ENCODE results near the gene HSF2BP. TPM values are rescaled to one million over a fixed set of nuclear protein-coding genes. Genes with fewer than 3 reads are reported as not detected.

HSF2BP gene
- total RNA-seq, 1 donor: 1.8 TPM

GRCh38 chr21:43648171-43648570 is 11.1 kb downstream of the HSF2BP start:
- Histone ChIP-seq H3K4me3 (ENCODE audit: insufficient read depth, low read length) (no peak overlapping the region), H3K9me3 (ENCODE audit: low read depth, low read length) (no peaks in the 10 kb centered on the region), H3K4me1 (ENCODE audit: insufficient read depth, low read length) (peaks cover 26% of the 10 kb centered on the region), H3K79me2 (ENCODE audit: insufficient read depth, low read length) (no peaks in the 10 kb centered on the region), H3K4me2 (ENCODE audit: insufficient read depth, low read length) (no peak overlapping the region), H2AFZ (ENCODE audit: low read length) (no peak overlapping the region), H3K27ac (ENCODE audit: low read depth, low read length) (no peak overlapping the region), H4K20me1 (ENCODE audit: insufficient read depth, low read length) (no peaks in the 10 kb centered on the region), H3K27me3 (ENCODE audit: insufficient read depth, low read length) (no peaks in the 10 kb centered on the region), H3K36me3 (ENCODE audit: insufficient read depth, low read length) (no peaks in the 10 kb centered on the region)
- no peak for TF ChIP-seq CTCF (IDR thresholded peaks at IDR 0.05; ENCODE audit: extremely low read depth, low read depth, low read length)
- no peak for DNase-seq (ENCODE audit: insufficient read length, low spot score, missing footprints)

GRCh38 chr21:43646550-43647260 is 12.6 kb downstream of the HSF2BP start:
- no peaks in the 10 kb centered on the region for H4K20me1 ChIP-seq (ENCODE audit: insufficient read depth, low read length)
- peak; percentile 92 for DNase-seq (ENCODE audit: insufficient read length, low spot score, missing footprints)
- no peaks in the 10 kb centered on the region for H3K79me2 ChIP-seq (ENCODE audit: insufficient read depth, low read length)
- peaks cover 26% of the 10 kb centered on the region for H3K4me1 ChIP-seq (ENCODE audit: insufficient read depth, low read length)
- no peak overlapping the region for H3K4me3 ChIP-seq (ENCODE audit: insufficient read depth, low read length)
- no peaks in the 10 kb centered on the region for H3K36me3 ChIP-seq (ENCODE audit: insufficient read depth, low read length)
- H2AFZ ChIP-seq (ENCODE audit: low read length): no peak overlapping the region
- peak overlapping the region; percentile 19 for H3K27ac ChIP-seq (ENCODE audit: low read depth, low read length)
- TF ChIP-seq CTCF (IDR thresholded peaks at IDR 0.05; ENCODE audit: extremely low read depth, low read depth, low read length): peak; percentile 100
- peak overlapping the region; percentile 77 for H3K4me2 ChIP-seq (ENCODE audit: insufficient read depth, low read length)
- H3K9me3 ChIP-seq (ENCODE audit: low read depth, low read length): no peaks in the 10 kb centered on the region
- no peaks in the 10 kb centered on the region for H3K27me3 ChIP-seq (ENCODE audit: insufficient read depth, low read length)

GRCh38 chr21:43645976-43646375 is 13.3 kb downstream of the HSF2BP start:
- no peaks in the 10 kb centered on the region for H3K79me2 ChIP-seq (ENCODE audit: insufficient read depth, low read length)
- no peak for DNase-seq (ENCODE audit: insufficient read length, low spot score, missing footprints)
- no peak for TF ChIP-seq CTCF (IDR thresholded peaks at IDR 0.05; ENCODE audit: extremely low read depth, low read depth, low read length)
- no peaks in the 10 kb centered on the region for H3K9me3 ChIP-seq (ENCODE audit: low read depth, low read length)
- H3K4me2 ChIP-seq (ENCODE audit: insufficient read depth, low read length): peak overlapping the region; percentile 77
- H3K36me3 ChIP-seq (ENCODE audit: insufficient read depth, low read length): no peaks in the 10 kb centered on the region
- peak overlapping the region; percentile 78 for H3K27ac ChIP-seq (ENCODE audit: low read depth, low read length)
- H3K4me3 ChIP-seq (ENCODE audit: insufficient read depth, low read length): peak overlapping the region; percentile 57
- H3K4me1 ChIP-seq (ENCODE audit: insufficient read depth, low read length): peaks cover 26% of the 10 kb centered on the region
- no peaks in the 10 kb centered on the region for H3K27me3 ChIP-seq (ENCODE audit: insufficient read depth, low read length)
- peak overlapping the region; percentile 64 for H2AFZ ChIP-seq (ENCODE audit: low read length)
- no peaks in the 10 kb centered on the region for H4K20me1 ChIP-seq (ENCODE audit: insufficient read depth, low read length)

- H3K79me2 ChIP-seq (ENCODE audit: insufficient read depth, low read length): no peaks in the 10 kb centered on the region
- H3K27ac ChIP-seq (ENCODE audit: low read depth, low read length): peak overlapping the region; percentile 78
- H3K27me3 ChIP-seq (ENCODE audit: insufficient read depth, low read length): no peaks in the 10 kb centered on the region
- H2AFZ ChIP-seq (ENCODE audit: low read length): peak overlapping the region; percentile 64
- H3K9me3 ChIP-seq (ENCODE audit: low read depth, low read length): no peaks in the 10 kb centered on the region
- peak overlapping the region; percentile 57 for H3K4me3 ChIP-seq (ENCODE audit: insufficient read depth, low read length)
- no peaks in the 10 kb centered on the region for H3K36me3 ChIP-seq (ENCODE audit: insufficient read depth, low read length)
- TF ChIP-seq CTCF (IDR thresholded peaks at IDR 0.05; ENCODE audit: extremely low read depth, low read depth, low read length): peak; percentile 82
- no peaks in the 10 kb centered on the region for H4K20me1 ChIP-seq (ENCODE audit: insufficient read depth, low read length)
- peak overlapping the region; percentile 77 for H3K4me2 ChIP-seq (ENCODE audit: insufficient read depth, low read length)
- peak; percentile 87 for DNase-seq (ENCODE audit: insufficient read length, low spot score, missing footprints)
- H3K4me1 ChIP-seq (ENCODE audit: insufficient read depth, low read length): peaks cover 27% of the 10 kb centered on the region
Measured at GRCh38 chr21:43645136-43645891, 14.0 kb downstream of the HSF2BP start.

All from osteoblast (primary cell).